RWPE1 (cell line): ENCODE data around the gene ERC2.

Source experiments
- CTCF ChIA-PET: fragments of 350-600 bp; sonication (Branson Sonifier 250); formaldehyde crosslinking; extraction: SDS; loops from one replicate; lab custom pipeline; 2021; lab: Yijun Ruan, JAX
- POLR2A ChIA-PET: fragments of 400-600 bp; formaldehyde crosslinking; extraction: SDS; loops from one replicate; lab custom pipeline; 2020; ENCODE audit warnings: antibody characterized with exemption; ENCODE audit not compliant: low non-redundant PET; lab: Yijun Ruan, JAX
- DNase-seq: peaks from one replicate; pipeline ENCODE4 v3.0.0; 2012; ENCODE audit warnings: low spot score
- H3K27ac ChIP-seq: fragments of 450-650 bp; 2 replicates; pipeline ENCODE4 v1.5.1; 2017
- CTCF ChIP-seq: fragments of 450-650 bp; conservative IDR thresholded peaks from 2 replicates; pipeline ENCODE4 v1.5.1; 2017; ENCODE audit warnings: low read depth, mild to moderate bottlenecking

The ERC2 gene

GRCh38 chr3:56157693-56158362, 310.4 kb downstream of the ERC2 start:
- POLR2A ChIA-PET: no interaction called here

GRCh38 chr3:56154297-56154696, 314.0 kb downstream of the ERC2 start:
- DNase-seq: no peak
- H3K27ac ChIP-seq: no peak overlapping the region
- CTCF ChIA-PET: no interaction called here
- TF ChIP-seq CTCF: no peak
- POLR2A ChIA-PET: no interaction called here

More at GRCh38 chr3:56157693-56158362, 310.4 kb downstream of the ERC2 start:
- no peak for DNase-seq
- no peak overlapping the region for H3K27ac ChIP-seq
- TF ChIP-seq CTCF: no peak
- CTCF ChIA-PET: interaction anchor here (0.7 kb wide), 1 partner anchor 82 kb away, joined by 5 read pairs; no protein-coding TSS in a partner anchor

GRCh38 chr3:56147354-56147753, 320.9 kb downstream of the ERC2 start:
- H3K27ac ChIP-seq: no peak overlapping the region
- ChIA-PET CTCF (no interaction called here), POLR2A (no interaction called here)
- TF ChIP-seq CTCF: no peak
- DNase-seq: no peak

GRCh38 chr3:56145410-56145809, 322.9 kb downstream of the ERC2 start:
- no peak for TF ChIP-seq CTCF
- POLR2A ChIA-PET: no interaction called here

GRCh38 chr3:56144805-56145204, 323.5 kb downstream of the ERC2 start:
- no peak for DNase-seq
- no peak overlapping the region for H3K27ac ChIP-seq
- no peak for TF ChIP-seq CTCF
- CTCF ChIA-PET: no interaction called here
- POLR2A ChIA-PET: no interaction called here

More at GRCh38 chr3:56145410-56145809, 322.9 kb downstream of the ERC2 start:
- no peak for DNase-seq
- CTCF ChIA-PET: no interaction called here
- no peak overlapping the region for H3K27ac ChIP-seq

GRCh38 chr3:56137415-56137814, 330.9 kb downstream of the ERC2 start:
- POLR2A ChIA-PET: no interaction called here
- no peak overlapping the region for H3K27ac ChIP-seq
- CTCF ChIA-PET: no interaction called here
- TF ChIP-seq CTCF: no peak
- DNase-seq: no peak
